GM18507 (cell line): Measurements from ENCODE around the gene AHSG.

ENCODE experiments used
- DNase-seq: peaks from one replicate; pipeline ENCODE4 v3.0.0; 2011; ENCODE audit warnings: low read depth; ENCODE audit not compliant: insufficient read length; ENCODE audit errors: extremely low spot score
- FAIRE-seq: peaks from 2 replicates; lab custom pipeline; 2011; peaks lifted over from hg19 to GRCh38; lab: Jason Lieb, UNC

The AHSG gene

DNA sequence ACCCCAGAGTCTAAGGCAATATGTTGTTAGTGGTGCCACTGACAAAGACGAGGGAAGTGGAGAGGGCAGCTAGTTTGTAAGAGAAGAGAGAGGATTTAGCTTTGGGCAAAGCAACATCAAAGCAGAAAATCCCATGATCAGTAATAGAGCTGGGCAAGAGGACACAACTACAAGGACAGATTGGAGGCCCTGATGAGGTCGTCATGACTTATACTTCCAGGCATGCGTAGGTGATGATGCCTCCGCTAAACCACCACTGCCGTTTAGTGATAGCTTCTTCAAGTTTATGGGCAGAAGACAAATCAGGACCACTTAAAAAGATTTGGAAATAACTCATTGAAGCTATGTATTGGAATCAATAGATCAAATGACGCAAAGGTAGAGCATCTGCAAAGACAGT is 55.6 kb downstream of the AHSG start:
- FAIRE-seq (no peak), DNase-seq (no peak)

- FAIRE-seq (peak; percentile 42), DNase-seq (no peak)
These were observed 56.7 kb downstream of the AHSG start for GRCh38 chr3:186669378-186670084.

GRCh38 chr3:186670155-186670554 is 57.3 kb downstream of the AHSG start:
- DNase-seq, result no peak
- FAIRE-seq, result no peak
